ENCODE data around the gene TMPRSS12.
A peak's percentile ranks its signal among the peaks of the same experiment; 100 is the strongest.

- peak; percentile 58 for TF ChIP-seq CTCF (IDR thresholded peaks at IDR 0.05; ENCODE audit: low read length)
- TF ChIP-seq EZH2 (IDR thresholded peaks at IDR 0.05; ENCODE audit: borderline replicate concordance, low read length), result no peak
These were observed 17.3 kb upstream of the TMPRSS12 start for GRCh38 chr12:50825372-50825838.

Measured in OCI-LY1 (cell line).